ENCODE data around the gene TMCC1. TPM values are rescaled to one million over a fixed set of nuclear protein-coding genes. Genes with fewer than 3 reads are reported as not detected.

Gene TMCC1
- total RNA-seq, 1 experiment from 2014 or later, result 6.2 TPM

DNA sequence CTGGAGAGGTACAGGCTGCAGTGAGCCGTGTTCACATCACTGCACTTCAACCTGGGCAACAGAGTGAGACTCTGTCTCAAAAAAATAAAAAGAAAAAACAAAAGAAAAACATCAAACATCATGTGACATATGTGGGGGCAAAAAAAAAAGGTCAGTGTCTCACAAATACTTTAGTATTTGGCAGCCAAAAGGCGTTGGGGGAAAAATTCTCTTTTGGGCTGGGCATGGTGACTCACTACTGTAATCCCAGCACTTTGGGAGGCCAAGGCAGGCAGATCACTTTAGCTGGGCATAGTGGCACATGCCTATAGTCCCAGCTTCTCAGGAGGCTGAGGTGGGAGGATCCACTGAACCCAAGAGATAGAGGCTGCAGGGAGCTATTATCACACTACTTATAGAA lies 47.6 kb downstream of the TMCC1 start:
- no TSS peak for BruUV-seq (replicated peaks)
- Histone ChIP-seq H3K4me2 (ENCODE audit: low read length) (no peak overlapping the region), H3K9ac (ENCODE audit: low read length) (no peak overlapping the region), H3K27me3 (ENCODE audit: low read length) (no peaks in the 10 kb centered on the region), H3K4me3 (ENCODE audit: low read length) (no peak overlapping the region), H3K9me2 (replicated peaks; ENCODE audit: low read length) (no peaks in the 10 kb centered on the region), H3K27ac (ENCODE audit: low read length) (no peak overlapping the region), H3K36me3 (ENCODE audit: low read depth, low read length) (peaks cover 4% of the 10 kb centered on the region), H3K9me3 (ENCODE audit: low read length) (no peaks in the 10 kb centered on the region), H3K4me1 (ENCODE audit: insufficient read depth, low read length) (no peaks in the 10 kb centered on the region), H2AFZ (ENCODE audit: low read length) (no peak overlapping the region), H3K79me2 (ENCODE audit: low read length) (no peaks in the 10 kb centered on the region), H4K20me1 (ENCODE audit: low read length) (no peaks in the 10 kb centered on the region), H3F3A (ENCODE audit: low read length, unreplicated experiment) (no peaks in the 10 kb centered on the region)
- DNase-seq (peak; percentile 6), ATAC-seq (no peak)
- POLR2A ChIA-PET (ENCODE audit: unreplicated experiment), result no interaction called here
- TF ChIP-seq CTCF (conservative IDR thresholded peaks at IDR 0.05; ENCODE audit: low read depth, low read length), result no peak
- TF ChIP-seq EZH2 (IDR thresholded peaks at IDR 0.05; ENCODE audit: low read length, unreplicated experiment), result no peak
- TF ChIP-seq EZH2phosphoT487 (IDR thresholded peaks at IDR 0.05; ENCODE audit: borderline replicate concordance, low read length), result no peak
- CTCF ChIA-PET, result no interaction called here
- intact Hi-C loops (cut with micrococcal nuclease), result no loop called here

- Histone ChIP-seq H3F3A (ENCODE audit: low read length, unreplicated experiment) (no peaks in the 10 kb centered on the region), H3K27ac (ENCODE audit: low read length) (no peak overlapping the region), H3K9me2 (replicated peaks; ENCODE audit: low read length) (no peaks in the 10 kb centered on the region), H2AFZ (ENCODE audit: low read length) (no peak overlapping the region), H3K27me3 (ENCODE audit: low read length) (no peaks in the 10 kb centered on the region), H3K79me2 (ENCODE audit: low read length) (no peaks in the 10 kb centered on the region), H3K36me3 (ENCODE audit: low read depth, low read length) (no peaks in the 10 kb centered on the region), H3K4me3 (ENCODE audit: low read length) (no peak overlapping the region), H3K4me2 (ENCODE audit: low read length) (no peak overlapping the region), H3K4me1 (ENCODE audit: insufficient read depth, low read length) (no peaks in the 10 kb centered on the region), H3K9ac (ENCODE audit: low read length) (no peak overlapping the region), H3K9me3 (ENCODE audit: low read length) (no peaks in the 10 kb centered on the region), H4K20me1 (ENCODE audit: low read length) (no peaks in the 10 kb centered on the region)
- ATAC-seq, result no peak
- intact Hi-C loops (cut with micrococcal nuclease), result no loop called here
- TF ChIP-seq EZH2 (IDR thresholded peaks at IDR 0.05; ENCODE audit: low read length, unreplicated experiment) (no peak), CTCF (conservative IDR thresholded peaks at IDR 0.05; ENCODE audit: low read depth, low read length) (no peak), EZH2phosphoT487 (IDR thresholded peaks at IDR 0.05; ENCODE audit: borderline replicate concordance, low read length) (no peak)
- ChIA-PET CTCF (interaction anchor here (0.6 kb wide), 1 partner anchor 91 kb away, joined by 3 read pairs; no protein-coding TSS in a partner anchor), POLR2A (ENCODE audit: unreplicated experiment) (no interaction called here)
- DNase-seq, result no peak
- no TSS peak for BruUV-seq (replicated peaks)
Measured at GRCh38 chr3:129840707-129841360, 52.7 kb downstream of the TMCC1 start.

- Histone ChIP-seq H3K9me2 (replicated peaks; ENCODE audit: low read length) (no peaks in the 10 kb centered on the region), H3K36me3 (ENCODE audit: low read depth, low read length) (no peaks in the 10 kb centered on the region), H3K9me3 (ENCODE audit: low read length) (no peaks in the 10 kb centered on the region), H3K27me3 (ENCODE audit: low read length) (no peaks in the 10 kb centered on the region), H3K9ac (ENCODE audit: low read length) (no peak overlapping the region), H2AFZ (ENCODE audit: low read length) (no peak overlapping the region), H3K4me3 (ENCODE audit: low read length) (no peak overlapping the region), H3K27ac (ENCODE audit: low read length) (no peak overlapping the region), H4K20me1 (ENCODE audit: low read length) (no peaks in the 10 kb centered on the region), H3K79me2 (ENCODE audit: low read length) (no peaks in the 10 kb centered on the region), H3F3A (ENCODE audit: low read length, unreplicated experiment) (no peaks in the 10 kb centered on the region), H3K4me2 (ENCODE audit: low read length) (no peak overlapping the region), H3K4me1 (ENCODE audit: insufficient read depth, low read length) (no peaks in the 10 kb centered on the region)
- POLR2A ChIA-PET (ENCODE audit: unreplicated experiment), result no interaction called here
- BruUV-seq (replicated peaks), result no TSS peak
- intact Hi-C loops (cut with micrococcal nuclease), result no loop called here
- CTCF ChIA-PET, result no interaction called here
- ATAC-seq, result no peak
- TF ChIP-seq EZH2 (IDR thresholded peaks at IDR 0.05; ENCODE audit: low read length, unreplicated experiment), result no peak
- TF ChIP-seq EZH2phosphoT487 (IDR thresholded peaks at IDR 0.05; ENCODE audit: borderline replicate concordance, low read length), result no peak
- TF ChIP-seq CTCF (conservative IDR thresholded peaks at IDR 0.05; ENCODE audit: low read depth, low read length), result no peak
- DNase-seq, result no peak
Measured at GRCh38 chr3:129838086-129838485, 55.4 kb downstream of the TMCC1 start.
